ENCODE results near the gene ZMYND11.
A peak's percentile ranks its signal among the peaks of the same experiment; 100 is the strongest.
"Not testable (repeated sequence)": the region's sequence is repeated elsewhere in the genome, so short reads cannot be mapped to it uniquely, and the experiment has no call there.

The ZMYND11 gene

DNA sequence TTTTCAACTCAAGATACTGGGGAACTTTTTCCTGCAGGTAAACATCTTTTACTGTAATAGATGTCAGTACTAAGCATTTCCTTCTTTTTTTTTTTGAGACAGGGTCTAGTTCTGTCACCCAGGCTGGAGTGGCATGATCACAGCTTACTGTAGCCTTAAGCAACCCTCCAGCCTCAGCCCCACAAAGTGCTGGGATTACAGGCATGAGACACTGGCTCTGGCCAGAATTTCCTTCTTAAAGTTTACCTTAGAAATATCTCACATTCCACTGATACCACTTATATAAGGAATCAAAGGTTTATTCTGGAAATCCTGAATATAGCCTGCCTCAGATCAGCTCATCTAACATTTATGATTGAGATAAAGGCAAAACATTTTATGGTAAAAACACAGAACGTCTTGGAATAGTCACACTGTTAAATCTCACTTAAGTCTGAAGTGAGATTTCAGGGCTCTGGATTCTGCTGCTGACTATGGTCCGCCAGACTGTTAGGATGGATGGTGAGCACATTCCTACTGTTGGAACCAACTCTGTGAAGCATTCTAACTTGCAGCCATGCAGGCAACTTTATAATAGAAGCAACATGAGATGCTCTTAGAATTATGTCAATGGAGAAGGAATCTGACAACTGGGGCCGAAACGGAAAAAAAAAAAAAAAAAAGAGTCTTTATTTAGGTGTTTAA lies 151.9 kb downstream of the ZMYND11 start:
- DNase-seq, result peak; percentile 50

DNA sequence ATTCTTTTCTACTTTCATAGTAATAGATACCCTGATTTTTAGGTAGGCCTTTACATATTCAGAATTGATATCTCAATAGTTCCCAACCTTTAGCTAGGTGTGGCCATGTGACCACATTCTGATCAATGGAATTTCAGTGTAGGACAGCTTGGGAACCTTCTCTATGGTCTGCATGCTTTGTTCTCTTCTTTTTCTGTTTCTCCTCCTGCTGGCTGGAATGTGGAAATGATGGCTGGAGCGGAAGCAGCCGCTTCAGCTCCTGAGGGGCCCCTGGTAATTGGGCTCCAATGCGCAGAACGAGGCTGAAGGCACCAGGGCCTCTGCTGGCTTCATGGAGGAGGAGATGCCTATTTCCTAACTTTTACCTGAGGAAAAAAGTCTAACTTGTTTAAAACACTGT lies 152.6 kb downstream of the ZMYND11 start:
- DNase-seq, result peak; percentile 45

DNA sequence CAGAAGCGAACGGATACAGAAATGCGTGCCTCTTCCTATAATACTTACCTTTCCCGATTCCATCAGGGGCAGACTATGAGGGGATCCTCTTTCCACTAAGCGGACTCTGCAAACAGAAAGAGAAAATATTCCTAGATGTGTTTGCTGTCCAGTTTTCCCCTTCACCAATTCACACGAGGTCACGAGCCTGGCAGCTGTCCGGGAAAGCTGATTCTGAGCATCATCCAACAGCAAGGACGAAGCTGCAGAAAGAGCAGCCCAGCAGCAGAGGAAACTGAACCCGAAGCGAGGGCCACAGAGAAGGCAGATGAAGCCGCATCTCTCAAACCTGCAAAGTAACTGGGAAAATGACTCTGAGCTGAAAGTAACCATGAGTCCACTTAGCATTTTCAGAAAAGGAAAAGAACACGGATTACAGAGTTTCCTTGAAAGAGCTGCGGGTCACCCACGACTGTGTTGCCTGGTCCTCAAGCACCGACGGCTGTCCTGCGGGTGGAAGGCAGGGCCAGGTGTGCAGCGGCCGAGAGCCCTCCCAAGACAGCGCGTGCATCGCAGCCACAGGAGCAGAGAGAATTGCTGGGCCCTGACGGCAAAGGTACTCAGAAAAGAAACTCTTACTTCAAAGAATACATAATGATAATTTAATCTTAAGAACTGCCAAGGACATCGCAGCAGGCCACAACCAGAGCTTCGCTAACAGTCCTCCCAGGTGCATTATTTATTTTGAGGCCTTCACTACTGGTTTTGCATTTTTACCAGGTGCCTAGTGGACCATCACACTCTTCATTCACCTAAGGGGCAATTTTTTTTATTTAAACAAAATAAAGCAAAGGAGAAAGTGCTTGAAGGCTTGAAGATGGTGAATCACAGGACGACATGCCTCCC lies 153.3 kb downstream of the ZMYND11 start:
- no peak for DNase-seq

DNA sequence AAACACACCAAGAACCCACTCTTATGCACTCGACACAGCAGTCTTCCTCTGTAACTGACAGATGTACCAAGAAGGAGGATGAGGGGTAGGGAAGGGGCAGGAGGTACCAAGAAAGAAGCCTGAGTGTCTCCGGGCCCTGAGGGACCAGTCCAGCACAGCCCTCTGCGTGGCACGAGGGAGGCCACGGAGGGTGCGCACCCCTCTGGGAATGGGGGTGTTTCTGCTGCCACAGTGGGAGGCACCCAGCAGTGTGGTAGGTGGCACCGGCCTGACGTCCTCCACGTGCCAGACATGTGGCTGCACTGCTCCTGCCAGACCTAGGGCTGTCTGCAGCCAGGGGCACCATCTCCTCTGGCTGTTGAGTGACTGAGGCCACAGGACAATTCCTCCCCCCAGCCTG lies 154.3 kb downstream of the ZMYND11 start:
- DNase-seq, result no peak

DNA sequence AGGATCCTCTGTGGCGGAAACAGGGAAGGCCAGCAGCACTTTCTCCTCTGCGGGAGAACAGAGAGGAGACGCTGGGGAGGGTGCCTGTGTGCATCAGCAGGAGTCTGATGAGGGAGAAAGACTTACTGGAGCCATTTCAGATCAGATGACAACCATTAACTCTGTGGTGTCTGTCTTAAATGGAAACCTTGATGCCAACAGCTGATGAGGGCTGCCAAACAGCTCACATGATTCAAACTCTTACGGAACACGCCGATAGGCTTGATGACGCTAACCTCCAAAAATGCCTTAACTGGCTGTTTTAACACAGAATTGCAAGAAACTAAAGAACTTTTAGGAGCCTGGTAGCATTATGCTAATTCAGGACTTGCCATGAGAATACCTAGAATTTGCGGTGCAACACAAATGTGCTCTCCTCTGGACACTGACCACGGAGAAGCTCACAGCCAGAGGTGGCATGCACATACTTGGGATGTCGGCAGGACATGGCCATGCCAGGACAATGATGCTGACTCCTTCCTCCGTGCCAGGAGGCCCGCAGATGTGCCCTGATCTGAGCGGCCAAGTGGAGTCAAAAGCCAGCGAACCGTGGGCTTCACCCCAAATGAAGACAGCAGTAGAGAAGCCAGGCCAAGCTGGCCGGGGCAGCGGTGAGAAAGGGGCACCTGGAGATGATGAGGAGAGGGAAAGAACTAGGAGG lies 154.9 kb downstream of the ZMYND11 start:
- peak; percentile 66 for DNase-seq

DNA sequence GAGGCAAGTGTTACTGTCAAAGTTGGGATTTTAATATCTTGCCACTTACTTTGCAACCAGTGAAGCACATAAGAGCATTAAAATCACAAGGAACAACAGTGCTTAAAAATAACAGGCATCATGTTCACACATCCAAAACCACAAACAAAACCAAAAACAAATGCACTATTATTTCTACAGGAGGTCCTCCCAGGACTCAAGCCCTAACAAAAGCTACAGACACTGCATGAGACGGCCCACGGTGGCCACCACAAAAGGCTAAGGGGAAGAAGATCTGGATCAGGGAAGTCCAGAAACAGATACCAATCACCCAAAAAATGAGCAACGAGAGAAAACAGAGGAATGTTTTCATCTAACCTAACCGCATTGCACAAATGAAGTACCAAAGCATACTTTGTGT lies 158.4 kb downstream of the ZMYND11 start:
- DNase-seq, result no peak

DNA sequence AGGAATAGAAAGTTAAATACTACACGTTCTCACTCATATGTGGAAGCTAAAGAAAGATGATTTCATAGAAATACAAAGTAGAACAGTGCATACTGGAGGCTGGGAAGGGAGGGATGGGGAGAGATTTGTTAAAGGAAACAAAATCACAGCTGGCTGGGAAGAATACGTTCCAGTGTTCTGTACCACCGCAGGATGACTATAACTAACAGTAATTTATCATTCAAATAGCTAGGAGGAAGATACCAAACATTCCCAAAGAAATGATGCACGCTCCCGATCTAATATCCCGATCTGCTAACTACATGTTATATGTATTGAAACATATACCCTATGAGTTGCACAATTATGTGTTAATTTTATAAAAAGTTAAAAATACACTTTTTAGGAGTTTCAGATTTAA lies 162.3 kb downstream of the ZMYND11 start:
- DNase-seq, result peak; percentile 77

DNA sequence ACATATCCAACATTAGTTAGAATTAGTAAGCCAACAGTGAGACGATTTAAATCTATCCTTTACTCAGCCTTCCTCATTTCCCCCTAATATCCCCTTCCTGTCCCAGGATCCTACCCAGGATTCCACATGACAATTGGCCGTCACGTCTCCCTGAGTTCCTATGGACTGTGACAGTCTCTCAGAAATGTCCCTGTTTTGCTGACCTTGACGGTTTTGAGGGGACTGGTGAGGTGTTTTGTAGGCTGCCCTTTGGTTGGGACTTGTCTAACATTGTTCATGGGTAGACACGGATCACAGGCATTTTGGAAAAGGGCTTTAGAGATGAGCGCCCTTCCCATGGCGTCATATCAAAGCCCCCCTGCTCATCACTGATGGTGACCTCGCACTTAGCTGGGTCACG lies 162.8 kb downstream of the ZMYND11 start:
- DNase-seq, result no peak

DNA sequence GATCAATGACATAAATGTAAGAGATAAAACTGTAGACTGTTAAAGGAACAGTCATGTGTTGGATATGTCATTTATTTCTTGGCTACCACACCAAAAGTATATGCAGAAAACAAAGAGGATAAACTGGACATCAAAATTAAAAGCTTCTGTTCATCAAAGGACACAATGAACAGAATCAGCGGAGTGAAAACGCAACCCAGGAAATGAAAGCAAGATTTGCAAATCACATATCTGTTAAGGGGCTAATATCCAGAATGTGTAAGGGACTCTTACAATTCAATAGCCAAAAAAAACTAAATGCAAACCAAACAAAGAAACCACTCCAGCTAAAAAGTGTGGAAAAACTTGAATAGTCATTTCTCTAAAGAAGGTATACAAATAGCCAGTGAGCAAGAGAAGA lies 164.3 kb downstream of the ZMYND11 start:
- no peak for DNase-seq

DNA sequence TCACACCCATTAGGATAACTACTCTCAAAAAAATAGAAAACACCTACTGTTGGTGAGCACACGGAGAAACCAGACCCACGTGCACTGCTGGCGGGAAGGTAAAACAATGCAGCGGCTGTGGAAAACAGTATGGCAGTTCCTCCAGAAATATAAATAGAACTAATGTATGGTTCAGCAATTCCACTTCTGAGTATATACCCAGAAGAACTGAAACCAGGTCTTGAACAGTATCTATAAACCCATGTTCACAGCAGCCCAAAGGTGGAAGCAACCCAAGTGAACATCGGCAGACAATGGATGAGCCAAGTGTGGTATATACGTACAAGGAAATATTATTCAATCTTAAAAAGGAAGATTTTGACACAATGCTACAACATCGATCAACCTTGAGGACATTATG lies 164.7 kb downstream of the ZMYND11 start:
- DNase-seq, result no peak

DNA sequence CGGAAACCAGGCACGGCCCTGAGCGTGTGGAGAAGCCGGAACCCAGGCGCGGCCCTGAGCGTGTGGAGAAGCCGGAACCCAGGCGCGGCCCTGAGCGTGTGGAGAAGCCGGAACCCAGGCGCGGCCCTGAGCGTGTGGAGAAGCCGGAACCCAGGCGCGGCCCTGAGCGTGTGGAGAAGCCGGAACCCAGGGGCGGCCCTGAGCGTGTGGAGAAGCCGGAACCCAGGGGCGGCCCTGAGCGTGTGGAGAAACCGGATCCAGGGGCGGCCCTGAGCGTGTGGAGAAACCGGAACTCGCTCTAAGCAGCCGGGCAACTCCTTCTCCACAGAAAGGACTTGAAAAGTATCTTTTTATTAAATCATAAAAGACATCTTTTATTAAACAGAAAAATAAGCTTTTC lies 165.3 kb downstream of the ZMYND11 start:
- not testable (repeated sequence) for DNase-seq

DNA sequence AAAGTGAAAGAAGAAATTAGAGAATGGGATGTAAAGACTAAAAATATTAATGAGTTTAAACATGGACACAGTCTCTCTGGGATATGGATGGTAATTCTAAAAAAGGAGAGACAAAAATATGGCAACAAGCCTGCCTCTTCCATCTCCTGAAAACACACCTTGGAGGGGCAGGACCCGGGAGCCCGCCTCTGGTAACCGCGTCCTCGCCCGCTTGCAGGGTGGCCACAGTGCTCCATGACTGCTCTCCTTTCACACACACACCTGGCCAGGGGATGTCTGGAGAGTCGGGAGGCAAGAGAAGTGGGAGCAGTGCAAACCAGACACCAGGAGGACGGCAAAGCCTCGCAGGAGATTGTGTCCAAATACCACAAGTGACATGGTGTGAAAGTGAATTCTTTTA lies 166.3 kb downstream of the ZMYND11 start:
- DNase-seq, result no peak
